Endothelial cell (in vitro differentiated cells): ENCODE data around the gene PDGFRB. TPM values are rescaled to one million over a fixed set of nuclear protein-coding genes. Genes with fewer than 3 reads are reported as not detected.

Experiments
- DNase-seq: peaks from one replicate; pipeline ENCODE4 v3.0.0; 2021; ENCODE audit warnings: low spot score
- H3K27ac Mint-ChIP-seq: one replicate; pipeline ENCODE4 v1.8.0; 2021; ENCODE audit warnings: mixed read lengths, inconsistent platforms; ENCODE audit not compliant: unreplicated experiment
- H3K27me3 Mint-ChIP-seq: one replicate; pipeline ENCODE4 v1.8.0; 2021; ENCODE audit warnings: mild to moderate bottlenecking, moderate library complexity, mixed read lengths, inconsistent platforms; ENCODE audit not compliant: unreplicated experiment
- H3K36me3 Mint-ChIP-seq: one replicate; pipeline ENCODE4 v1.8.0; 2021; ENCODE audit warnings: mild to moderate bottlenecking, low read depth, mixed read lengths, inconsistent platforms; ENCODE audit not compliant: unreplicated experiment
- H3K4me1 Mint-ChIP-seq: one replicate; pipeline ENCODE4 v1.8.0; 2021; ENCODE audit warnings: mild to moderate bottlenecking, mixed read lengths, inconsistent platforms; ENCODE audit not compliant: unreplicated experiment
- H3K4me3 Mint-ChIP-seq: one replicate; pipeline ENCODE4 v1.8.0; 2021; ENCODE audit warnings: mild to moderate bottlenecking, mixed read lengths, inconsistent platforms; ENCODE audit not compliant: unreplicated experiment
- H3K9me3 Mint-ChIP-seq: one replicate; pipeline ENCODE4 v1.8.0; 2021; ENCODE audit warnings: mixed read lengths, inconsistent platforms; ENCODE audit not compliant: unreplicated experiment
- total RNA-seq: library from RNA; stranded (reverse); fragmentation: NEBNext Ultra II Directional; extraction: Animal tissue kit (Norgen Biotek cat#: 25700); gene quantifications from one replicate; pipeline ENCODE4 v1.2.1, GENCODE V29; 2021; ENCODE audit not compliant: unreplicated experiment
- TF ChIP-seq, protein P1 (sequence below): fragments of 200-600 bp; sonication (generic); IDR thresholded peaks from one replicate; pipeline ENCODE4 v1.5.0; 2021; ENCODE audit warnings: antibody characterized with exemption; ENCODE audit not compliant: unreplicated experiment

Gene PDGFRB
- total RNA-seq, 1 donor from 2014 or later = 23.7 TPM

DNA sequence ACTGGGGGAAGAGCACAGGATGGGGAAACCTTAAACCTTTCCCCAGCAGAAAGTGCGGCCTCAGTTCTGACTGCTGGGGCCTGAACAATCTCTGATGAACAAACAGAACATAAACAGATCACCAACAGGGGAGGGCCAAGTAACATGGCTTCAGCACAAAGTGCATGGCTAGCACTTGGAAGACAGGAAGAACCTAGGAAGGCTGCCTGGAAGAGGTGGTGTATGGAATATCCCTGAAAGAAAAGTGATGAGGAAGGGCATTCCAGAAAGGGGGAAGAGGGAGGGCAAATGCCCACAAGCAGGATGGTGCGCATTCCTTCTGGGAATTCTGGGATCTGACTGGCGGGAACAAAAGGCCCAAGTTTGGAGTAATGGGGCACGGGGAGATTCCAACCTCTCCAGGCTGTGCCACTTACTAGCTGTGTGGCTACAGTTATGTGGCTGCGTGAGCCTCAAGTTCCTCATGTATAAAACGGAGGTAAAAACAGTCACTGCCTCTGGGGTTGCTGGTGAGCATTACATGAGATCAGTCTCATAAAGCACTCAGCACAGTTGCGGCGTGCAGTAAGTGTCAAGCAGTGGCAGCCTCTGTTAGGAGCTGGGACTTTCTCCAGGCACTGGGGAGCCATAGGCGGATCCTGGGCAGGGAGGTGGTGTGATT, 1.6 kb downstream of the PDGFRB start:
- Mint-ChIP-seq H3K9me3 (no peaks in the 10 kb centered on the region), H3K27me3 (peaks cover 10% of the 10 kb centered on the region), H3K27ac (no peak overlapping the region), H3K4me1 (peaks cover 10% of the 10 kb centered on the region), H3K36me3 (peaks cover 8% of the 10 kb centered on the region), H3K4me3 (no peak overlapping the region)
- DNase-seq = no peak
- TF ChIP-seq, protein P1, sequence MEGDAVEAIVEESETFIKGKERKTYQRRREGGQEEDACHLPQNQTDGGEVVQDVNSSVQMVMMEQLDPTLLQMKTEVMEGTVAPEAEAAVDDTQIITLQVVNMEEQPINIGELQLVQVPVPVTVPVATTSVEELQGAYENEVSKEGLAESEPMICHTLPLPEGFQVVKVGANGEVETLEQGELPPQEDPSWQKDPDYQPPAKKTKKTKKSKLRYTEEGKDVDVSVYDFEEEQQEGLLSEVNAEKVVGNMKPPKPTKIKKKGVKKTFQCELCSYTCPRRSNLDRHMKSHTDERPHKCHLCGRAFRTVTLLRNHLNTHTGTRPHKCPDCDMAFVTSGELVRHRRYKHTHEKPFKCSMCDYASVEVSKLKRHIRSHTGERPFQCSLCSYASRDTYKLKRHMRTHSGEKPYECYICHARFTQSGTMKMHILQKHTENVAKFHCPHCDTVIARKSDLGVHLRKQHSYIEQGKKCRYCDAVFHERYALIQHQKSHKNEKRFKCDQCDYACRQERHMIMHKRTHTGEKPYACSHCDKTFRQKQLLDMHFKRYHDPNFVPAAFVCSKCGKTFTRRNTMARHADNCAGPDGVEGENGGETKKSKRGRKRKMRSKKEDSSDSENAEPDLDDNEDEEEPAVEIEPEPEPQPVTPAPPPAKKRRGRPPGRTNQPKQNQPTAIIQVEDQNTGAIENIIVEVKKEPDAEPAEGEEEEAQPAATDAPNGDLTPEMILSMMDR = no peak

DNA sequence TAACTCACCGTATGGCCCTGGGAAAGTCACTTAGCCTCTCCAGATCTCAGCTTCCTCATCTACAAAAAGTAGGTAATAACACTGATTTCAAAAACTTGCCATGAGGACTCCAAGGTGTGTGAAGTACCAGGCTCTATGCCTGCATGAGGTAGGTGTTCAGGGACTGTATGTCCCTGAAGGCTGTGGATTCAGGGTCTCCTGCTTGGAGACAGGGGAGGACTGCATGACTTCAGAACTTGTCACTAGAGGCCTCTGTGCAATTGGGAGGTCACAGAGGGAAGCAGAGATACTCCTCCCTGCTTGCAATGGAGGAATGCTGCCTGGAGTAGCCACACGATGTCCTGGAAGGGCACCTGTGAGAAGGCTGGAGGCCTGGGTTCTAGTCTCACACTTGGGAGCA, 2.2 kb downstream of the PDGFRB start:
- Mint-ChIP-seq H3K4me1 (peaks cover 10% of the 10 kb centered on the region), H3K36me3 (peaks cover 8% of the 10 kb centered on the region), H3K27ac (no peak overlapping the region), H3K27me3 (peaks cover 7% of the 10 kb centered on the region), H3K4me3 (no peak overlapping the region), H3K9me3 (no peaks in the 10 kb centered on the region)
- no peak for DNase-seq
- TF ChIP-seq, protein P1 = no peak

DNA sequence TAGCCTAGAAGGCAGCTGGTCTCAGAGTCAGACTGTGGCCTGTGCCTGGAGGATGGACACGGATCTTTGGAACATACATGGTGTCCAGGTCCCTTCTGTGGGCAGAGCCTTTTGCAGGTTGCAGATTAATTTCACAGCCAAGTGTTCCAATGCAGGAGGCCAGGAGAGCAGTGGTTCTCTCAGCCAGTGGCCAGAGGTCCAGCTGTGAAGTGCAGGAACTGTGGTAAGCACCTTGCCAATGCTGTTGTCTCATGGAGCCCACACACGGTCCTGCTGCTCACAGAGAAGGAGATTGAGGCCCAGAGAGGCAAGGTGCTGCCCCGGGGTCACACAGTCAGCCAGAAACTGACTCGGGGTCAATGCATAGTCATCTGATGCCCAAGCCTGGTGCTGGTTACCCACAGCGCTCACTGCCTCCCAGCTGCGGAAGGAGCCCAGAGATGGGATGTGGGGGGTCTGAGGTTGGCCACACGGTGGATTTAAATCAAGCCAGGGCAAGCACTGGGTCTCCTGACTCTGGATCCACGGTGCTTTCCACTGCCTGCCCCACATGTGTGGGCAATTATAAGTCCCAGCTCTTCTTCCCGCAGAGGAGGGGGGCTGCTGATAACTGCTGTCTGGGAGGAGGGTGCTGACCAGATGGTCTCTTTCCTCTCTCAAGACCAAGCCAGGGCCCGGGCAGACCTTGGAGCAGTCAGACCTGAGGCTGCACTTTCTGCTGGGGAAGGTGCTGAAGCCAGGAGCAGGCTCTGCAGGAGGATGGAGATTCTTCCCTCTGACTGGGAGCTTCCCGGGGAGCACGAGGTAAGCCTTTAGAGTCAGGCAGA, 2.8 kb downstream of the PDGFRB start:
- Mint-ChIP-seq H3K4me3 (no peak overlapping the region), H3K27ac (no peak overlapping the region)

DNA sequence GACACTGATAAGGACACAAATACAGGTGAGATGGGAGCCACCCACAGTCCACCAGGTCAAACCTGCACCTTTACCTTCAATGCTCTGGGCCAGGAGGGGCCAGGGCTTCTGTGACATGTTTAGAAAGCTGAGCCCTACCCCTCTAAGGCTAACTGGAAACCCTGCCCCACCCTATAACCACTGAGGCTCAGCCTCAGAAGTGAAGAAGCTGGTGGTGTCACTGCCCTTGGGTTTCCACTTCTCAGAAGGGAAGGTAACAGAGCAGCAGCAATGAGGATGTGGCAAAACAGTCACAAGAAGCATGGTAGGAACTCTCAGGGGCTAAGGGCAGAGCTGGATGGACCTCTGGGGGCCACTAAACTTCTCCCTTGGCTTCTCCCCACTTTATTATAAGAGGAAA, 6.0 kb downstream of the PDGFRB start:
- Mint-ChIP-seq H3K27ac (no peak overlapping the region), H3K9me3 (no peaks in the 10 kb centered on the region), H3K27me3 (peaks cover 14% of the 10 kb centered on the region), H3K4me3 (no peak overlapping the region), H3K4me1 (peaks cover 10% of the 10 kb centered on the region), H3K36me3 (peaks cover 8% of the 10 kb centered on the region)
- no peak for DNase-seq
- TF ChIP-seq, protein P1 = no peak

More for the DNA sequence above, 2.8 kb downstream of the PDGFRB start:
- peaks cover 9% of the 10 kb centered on the region for H3K27me3 Mint-ChIP-seq
- DNase-seq = no peak
- H3K4me1 Mint-ChIP-seq = peaks cover 10% of the 10 kb centered on the region
- TF ChIP-seq, protein P1 = no peak
- peaks cover 8% of the 10 kb centered on the region for H3K36me3 Mint-ChIP-seq
- no peaks in the 10 kb centered on the region for H3K9me3 Mint-ChIP-seq
